NCI-H2171 (cell line): ENCODE data around the gene BTBD9.
"Not testable (repeated sequence)": the region's sequence is repeated elsewhere in the genome, so short reads cannot be mapped to it uniquely, and the experiment has no call there.

Source experiments
- DNase-seq: peaks from one replicate; lab custom pipeline; 2025; lab: John Stamatoyannopoulos, UW

Gene BTBD9

DNA sequence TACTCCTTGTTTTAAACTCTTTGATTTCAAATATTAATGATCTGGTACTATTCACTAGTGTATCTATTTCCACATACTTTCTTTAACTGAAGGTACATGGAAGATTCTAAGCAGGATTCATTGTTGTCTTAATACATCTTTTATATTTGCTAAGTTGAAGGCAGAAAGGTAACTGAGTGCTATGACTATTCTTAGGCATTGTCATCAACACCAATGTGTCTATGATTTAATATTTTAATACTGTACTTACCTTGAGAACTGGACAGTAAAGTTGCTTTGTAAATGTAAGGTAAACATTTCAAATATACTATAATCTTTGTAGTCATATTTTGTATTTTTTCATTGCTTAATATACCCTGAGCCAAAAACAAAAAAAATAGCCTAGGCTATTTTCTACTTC is 8.9 kb upstream of the BTBD9 start:
- no peak for DNase-seq

DNA sequence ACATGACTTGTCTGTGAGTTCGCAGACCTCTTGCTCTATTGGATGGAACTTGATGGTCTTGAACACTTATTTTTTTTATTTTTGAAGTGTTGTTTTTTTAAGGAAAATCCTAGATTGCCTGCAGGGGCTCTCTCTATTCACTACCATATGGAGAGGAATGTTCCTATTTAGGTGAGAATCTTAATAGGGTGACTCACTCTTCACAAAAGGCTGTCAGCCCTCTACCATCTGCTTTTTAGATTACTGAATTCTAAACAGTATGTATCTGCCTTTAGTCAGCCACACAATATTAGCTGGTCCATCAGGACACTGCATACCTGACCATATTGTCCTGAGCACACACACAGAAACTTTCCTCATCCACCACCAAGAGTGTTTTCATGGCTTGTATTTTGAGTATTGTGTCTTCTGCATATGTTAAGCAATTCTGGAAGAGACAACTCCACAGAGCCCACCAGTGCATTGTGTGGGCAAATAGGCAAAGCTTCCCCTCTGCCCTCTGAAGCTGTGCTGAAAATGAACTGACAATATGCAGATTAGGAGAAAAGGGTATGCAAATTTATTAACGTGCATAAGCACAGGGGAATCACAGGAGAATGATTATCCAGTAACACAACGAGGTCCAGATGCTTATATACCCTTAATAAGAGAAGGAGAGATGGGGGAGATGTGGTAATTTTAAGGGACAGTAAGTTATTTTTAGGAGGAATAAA is 6.6 kb upstream of the BTBD9 start:
- peak; percentile 59 for DNase-seq

DNA sequence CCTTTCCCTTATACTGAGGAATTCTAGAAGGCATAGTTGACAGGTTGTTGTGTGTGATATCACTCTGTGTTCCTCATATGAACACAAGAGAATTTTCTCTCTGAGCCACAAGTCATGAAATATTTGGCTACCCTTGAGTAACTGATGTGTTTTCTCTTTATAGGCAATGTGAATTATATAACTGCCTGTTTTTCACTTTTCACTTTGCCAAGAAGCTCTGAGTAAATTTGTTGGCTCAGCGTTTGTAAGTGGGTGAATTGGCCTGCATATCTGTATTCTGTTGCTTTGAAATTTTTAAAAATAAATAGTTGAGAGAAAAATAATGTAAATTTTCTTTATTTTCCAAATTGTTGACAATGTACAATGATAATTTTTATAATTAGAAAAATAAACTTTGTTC is 5.2 kb upstream of the BTBD9 start:
- DNase-seq: no peak

DNA sequence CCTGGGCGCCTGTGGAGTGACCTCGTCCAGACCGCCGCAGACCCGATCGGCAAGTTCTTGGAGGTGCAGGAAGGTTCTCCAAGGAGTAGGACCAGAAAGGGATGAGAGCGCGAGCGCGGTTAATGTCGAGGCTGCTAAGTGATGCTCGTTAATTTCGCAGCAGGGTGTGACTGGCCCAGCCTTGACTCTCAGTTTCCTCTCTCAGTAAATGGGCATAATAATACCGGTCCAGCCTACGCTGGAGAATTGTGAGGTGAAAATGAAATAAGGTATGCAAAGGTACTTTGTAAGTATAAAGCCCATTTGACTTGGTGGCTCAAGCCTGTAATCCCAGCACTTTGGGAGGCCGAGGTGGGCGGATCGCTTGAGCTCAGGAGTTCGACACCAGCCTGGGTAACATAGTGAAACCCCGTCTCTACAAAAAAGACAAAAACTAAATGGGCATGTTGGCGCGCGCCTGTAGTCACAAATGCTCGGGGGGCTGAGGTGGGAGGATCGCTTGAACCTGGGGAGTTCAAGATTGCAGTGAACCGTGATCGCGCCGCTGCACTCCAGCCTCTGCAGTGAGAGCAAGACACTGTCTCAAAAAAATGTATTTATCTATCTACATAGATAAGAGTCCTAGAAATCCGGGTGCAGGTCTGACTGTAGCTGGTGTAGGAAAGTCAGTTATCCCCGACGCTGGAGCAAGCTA is 634 bp upstream of the BTBD9 start:
- DNase-seq: no peak

DNA sequence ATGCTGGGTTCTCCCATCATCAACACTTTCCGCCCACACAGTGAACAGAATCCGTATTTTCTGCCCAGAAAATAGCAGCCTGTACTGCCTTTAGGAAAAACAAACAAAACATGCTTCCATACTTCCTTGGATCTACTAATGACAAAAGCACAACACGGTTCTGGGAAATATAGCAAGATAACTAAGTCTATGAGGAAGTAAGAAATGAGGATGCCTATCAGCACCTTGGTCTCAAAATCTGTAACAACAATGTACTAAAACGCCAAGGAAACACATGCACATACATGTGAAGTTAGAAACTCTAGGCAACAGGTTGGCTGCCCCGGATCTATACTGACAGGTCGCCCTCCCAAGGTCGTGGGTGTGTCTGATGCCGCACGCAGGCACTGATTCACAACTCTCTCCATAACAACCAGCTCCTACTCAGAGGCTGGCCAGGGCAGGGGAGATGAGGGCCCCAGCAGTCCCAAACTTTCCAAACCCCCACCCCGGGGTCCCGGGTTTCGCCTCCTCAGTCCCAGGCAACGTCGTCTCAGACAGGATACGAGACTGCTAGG is 710 bp downstream of the BTBD9 start:
- peak; percentile 9 for DNase-seq

DNA sequence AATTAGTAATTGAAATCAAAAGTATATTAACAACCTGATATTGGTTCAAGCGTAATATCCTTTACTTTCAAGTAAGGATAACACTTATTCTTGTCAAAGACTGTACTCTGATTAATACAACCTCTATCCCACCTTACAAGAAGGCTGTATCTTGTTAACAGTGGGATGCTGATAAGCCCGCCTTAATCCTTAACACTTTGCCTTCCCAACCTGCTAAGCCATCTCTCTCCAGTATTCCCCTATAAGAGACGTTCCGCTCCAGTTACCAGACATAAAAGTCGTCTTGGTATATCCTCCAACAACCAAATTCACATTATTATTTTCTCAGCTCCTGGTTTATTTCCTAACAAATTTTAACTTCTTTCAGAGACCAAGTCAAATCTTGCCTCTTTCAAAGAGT is 2.0 kb downstream of the BTBD9 start:
- DNase-seq: no peak

DNA sequence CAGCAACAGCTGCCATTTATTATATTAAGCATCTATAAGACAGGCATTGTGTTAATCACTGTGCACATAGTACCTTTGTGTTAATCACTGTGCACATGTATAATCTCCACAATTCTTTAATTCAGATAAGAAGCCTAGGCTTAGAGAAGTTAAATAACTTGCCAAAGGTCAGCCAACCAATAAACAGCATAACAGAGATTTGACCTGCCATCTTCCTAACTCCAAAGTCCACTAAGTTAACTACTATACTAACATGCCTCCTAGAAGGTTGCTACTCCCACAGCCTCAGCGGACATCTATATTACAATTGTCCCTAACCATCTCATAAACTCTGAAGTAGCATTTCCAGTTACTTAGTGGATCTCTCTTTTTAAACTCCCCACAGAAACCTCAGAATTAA is 3.7 kb downstream of the BTBD9 start:
- DNase-seq: no peak

DNA sequence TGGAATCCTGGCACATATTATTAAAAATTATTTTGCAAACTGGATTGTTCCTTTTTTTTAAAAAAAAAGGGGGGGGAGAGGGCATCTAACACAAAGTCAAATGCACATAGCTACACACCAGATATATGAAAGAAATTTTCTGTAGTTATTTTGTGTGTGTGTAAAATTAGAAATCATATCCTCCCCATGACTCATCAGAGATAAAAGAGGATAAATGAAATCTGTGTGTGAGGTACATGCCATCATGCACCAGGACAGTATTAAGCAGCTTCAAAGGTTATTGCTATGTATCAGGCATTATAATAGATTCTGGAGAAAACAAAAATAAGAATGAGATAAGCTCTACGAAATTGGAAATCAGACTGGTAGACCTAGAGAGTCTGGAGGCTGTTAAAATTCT is 5.2 kb downstream of the BTBD9 start:
- DNase-seq: no peak

DNA sequence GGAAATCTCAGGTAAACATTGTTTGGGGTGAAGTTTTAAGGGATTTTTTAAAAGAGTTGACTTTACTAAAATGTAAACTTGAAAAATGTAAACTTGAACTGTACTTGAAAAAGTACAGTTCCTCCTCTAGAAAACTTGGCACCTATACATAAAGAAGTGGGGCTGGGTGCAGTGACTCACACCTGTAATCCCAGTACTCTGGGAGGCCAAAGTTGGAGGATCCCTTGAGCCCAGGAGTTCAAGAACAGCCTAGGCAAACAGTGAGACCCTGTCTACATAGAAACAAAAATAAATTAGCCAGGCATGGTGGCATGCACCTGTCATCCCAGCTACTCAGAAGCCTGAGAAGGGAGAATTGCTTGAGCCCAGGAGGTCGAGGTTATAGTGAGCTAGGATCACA is 7.2 kb downstream of the BTBD9 start:
- DNase-seq: no peak

DNA sequence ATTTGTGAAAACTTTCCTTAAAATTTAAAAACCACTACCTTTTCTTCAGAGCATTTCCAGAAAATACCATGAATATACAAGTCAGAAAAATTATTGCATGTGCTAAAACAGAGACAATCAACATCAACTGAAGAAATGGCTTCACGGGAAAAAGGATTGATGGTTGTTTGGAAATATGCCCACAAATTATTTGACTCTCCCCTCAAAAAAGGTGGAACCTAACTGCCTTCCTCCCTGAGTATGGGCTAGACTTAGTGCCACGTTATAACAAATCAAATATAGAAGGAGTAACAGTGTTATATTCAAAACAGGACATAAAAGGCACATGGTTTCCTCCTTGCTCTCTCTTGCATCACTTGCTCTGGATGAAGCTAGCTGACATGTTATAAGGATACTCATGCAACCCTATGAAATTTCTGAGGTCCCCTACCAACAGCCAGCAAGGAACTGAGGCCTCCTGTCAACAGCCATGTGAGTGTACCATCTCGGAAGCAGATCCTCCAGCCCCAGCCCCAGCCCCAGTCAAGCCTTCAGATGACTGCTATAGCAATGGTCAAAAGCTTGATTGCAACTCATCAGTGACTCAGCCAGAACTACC is 8.4 kb downstream of the BTBD9 start:
- no peak for DNase-seq

DNA sequence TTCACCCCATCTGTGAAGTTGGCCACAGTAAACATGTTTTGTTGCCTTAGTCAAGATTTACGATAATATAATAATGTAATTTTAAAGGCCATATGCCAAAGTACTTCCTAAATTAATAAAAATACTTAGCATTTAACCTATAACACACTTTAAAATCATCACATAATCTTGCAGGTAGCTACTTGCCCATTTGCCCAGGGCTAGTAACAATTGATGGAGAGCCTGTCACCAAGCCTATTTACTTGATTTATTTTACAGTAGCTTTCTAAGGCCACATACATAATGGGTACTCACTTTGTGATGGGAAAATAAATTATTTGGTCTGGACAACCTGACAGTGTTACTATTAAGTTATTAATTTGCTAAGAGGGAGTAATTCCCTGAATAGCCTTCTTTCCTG is 14.5 kb downstream of the BTBD9 start:
- no peak for DNase-seq

DNA sequence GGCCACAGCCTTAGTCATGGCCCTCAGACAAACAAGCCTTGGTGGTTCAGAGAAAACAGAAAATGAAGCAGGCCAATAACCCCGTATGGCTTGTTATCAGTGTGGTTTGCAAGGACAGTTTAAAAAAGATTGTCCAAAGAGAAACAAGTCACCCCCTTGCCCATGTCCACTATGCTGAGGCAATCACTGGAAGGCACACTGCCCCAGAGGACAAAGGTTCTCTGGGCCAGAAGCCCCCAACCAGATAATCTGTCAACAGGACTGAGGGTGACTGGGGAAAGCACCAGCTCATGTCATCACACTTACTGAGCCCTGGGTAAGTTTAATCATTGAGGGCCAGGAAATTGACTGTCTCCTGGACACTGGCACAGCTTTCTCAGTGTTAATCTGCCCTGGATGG is 20.4 kb downstream of the BTBD9 start:
- DNase-seq: not testable (repeated sequence)

DNA sequence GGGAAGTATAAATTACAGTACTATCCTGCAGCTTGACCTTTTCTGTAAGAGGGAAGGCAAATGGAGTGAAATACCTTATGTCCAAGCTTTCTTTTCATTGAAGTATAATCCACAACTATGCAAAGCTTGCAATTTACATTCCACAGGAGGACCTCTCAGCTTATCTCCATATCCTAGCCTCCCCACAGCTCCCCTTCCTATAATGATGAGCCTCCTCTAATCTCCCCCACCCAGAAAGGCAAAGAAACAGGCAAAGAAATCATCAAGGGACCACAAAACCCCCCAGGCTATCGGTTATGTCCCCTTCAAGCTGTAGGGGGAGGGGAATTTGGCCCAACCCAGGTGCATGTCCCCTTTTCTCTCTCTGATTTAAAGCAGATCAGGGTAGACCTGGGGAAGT is 21.4 kb downstream of the BTBD9 start:
- DNase-seq: not testable (repeated sequence)

DNA sequence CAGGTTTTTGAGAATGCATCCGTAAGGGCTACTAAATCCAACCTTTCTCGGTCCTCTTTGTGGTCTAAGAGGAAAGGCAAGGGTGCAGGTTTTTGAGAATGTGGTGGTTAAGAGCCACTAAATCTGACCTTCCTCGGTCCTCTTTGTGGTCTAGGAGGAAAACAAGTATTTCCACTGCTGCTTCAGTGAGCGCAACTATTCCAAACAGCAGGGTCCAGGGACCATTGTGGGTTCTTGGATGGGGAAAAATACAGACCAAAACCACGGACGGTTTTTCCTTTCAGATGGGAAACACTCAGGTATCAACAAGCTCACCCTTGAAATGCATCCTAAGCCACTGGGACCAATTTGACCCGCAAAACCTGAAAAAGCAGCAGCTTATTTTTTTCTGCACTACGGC is 21.9 kb downstream of the BTBD9 start:
- DNase-seq: no peak

DNA sequence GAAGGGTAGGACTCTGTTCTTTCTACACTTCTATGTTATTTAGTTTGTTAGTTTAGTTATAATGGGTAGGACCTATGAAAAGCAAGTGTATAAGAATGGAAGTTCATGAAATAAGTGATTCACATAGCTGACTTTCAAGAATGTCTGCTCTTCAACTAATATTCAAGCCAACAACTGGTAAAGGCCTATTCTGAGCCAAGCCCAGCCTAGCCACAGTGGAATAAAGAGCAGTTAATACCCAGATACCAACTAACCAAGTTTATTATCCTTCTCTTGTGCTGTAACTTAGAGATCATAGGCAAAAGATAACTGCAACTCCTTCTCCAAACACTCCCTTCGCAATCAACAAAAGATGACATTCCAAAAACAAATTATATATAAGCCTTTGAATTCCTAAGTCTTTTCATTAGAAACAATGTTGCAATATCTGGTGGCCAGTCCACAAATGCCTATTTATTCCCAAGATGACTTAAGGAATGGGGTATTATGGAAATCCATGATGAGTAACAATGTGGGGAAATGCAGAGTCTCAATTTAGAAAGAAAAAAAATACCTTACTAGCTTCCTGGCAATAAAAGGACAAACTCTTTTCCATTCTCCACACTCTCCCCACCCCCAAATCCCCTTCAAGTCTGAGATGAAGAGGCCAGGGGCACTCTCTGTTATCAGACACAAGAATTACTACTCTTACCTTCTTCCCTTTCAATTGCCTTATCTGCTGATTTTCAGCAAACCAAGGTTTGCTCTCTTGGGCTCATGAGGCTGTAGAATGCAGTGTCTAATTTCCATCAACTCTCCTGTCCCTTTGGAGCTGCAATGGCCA is 27.4 kb downstream of the BTBD9 start:
- DNase-seq: no peak

DNA sequence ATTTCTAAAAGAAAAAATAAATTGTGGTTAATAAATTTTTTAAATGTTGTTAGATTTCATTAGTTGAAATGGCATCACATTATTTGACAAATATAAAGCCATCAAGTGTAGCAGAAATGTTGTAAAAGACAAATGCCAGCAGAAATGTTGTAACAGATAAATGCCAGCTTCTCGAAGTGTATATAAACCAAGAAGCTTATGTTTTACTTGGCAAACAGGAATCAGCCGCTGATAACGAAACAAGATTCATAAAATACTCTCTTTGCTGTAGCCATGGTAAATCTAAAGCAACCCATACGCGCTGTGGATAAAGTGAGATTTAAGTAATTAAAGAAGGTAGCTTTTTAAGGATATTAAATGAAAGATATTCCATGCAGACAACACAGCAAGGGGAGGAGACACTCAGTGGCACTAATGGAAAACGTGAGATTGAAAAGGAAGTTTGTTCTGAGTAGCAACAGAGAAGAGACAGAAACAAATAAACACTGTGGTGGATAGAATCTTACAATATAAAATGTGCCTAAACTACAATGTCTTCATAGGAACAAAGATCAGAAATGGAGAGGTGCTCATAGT is 29.6 kb downstream of the BTBD9 start:
- no peak for DNase-seq

DNA sequence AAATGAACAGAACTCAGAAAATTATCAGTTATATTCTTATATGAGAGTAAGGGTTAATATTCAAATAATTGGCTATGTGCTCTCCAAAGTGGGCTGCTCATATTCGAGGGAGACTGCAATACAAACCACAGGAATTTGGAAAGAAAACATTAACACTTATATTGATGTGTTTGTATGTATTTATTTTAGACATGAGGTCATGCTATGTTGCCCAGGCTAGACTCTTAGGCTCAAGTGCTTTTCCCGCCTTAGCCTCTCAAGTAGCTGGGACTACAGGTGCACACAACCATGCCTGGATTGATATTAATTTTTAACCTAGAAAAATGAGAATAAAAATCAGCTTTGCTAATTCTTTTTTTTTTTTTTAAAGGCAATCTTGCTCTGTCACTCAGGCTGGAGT is 35.0 kb downstream of the BTBD9 start:
- DNase-seq: no peak

DNA sequence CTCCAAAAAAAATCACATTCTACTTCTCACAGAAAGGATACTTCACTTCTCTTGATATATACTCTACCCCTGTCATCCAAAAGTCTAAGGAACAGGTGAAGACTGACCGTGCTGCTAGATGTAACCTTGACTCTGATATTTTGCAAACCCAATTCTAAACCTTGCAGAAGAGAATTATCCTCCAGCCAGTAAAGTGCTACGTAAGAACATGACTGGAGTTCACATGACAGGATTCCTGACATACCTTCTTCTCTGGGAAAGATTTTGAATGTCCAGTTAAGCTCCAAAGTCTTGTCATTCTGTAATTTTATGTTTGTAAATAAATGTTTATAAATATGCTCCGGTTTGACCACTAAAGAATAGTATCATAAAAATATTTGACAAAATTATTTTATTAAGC is 35.8 kb downstream of the BTBD9 start:
- DNase-seq: no peak

DNA sequence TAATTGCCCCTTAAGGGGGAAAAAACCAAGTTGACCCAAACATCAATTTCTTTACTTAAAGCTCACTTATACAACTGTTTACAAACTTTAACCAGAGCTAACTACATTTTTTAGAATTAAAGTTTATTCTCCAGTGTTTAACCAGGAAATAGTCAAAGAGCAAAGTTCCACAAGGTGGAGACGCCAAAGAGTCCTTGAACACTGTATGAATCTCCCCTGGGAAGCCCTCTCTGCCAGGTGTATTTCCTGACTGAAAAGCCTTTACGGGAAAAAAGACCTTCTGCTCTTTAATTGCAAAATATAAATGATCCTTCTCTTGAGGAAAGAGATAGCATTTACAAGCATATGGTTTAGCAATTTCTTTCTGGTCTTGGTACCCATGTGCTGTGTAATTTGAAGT is 36.2 kb downstream of the BTBD9 start:
- DNase-seq: peak; percentile 66

DNA sequence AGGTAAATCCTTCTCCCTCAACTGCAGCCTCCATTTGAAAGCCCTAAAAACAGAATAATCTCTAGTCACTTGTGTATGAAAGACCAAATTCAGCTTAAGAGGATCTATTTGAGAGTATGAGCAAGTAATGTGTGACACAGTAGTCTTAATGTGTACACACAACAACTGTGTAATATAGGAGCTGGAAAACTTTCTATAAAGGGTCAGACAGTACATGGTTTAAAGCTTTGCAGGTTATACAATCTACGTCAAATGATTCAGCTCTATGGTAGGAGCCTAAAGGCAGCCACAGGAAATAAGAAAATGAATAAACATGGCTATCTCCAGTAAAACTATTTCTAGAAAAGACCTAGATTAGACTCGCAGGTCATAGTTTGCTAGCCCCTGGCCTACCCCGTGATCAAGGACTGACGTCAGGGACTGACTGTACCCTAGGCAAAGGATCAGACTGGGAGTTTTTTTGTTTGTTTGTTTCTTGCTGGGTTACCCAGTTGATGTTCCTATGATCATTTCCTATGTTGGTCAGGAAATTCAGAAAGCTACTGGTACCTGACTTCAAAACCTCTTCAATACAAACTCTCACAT is 39.7 kb downstream of the BTBD9 start:
- DNase-seq: no peak

DNA sequence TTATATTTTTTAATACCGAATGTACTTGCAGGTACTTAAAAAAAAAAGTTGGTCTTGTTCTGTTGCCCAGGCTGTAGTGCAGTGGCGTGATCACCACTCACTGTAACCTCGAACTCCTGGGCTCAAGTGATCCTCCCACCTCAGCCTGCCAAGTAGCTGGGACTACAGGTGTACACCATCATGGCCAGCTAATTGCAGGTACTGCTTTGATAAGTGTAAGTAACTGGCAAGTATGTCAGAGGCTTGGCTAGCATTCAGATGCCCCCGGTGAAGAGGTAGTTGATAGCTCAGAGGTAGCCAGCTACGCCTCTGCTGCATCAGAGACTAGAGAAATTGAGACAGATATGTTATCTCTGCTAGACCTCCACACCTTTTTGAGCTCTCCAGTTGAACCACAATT is 40.5 kb downstream of the BTBD9 start:
- no peak for DNase-seq
